ENCODE data around the gene ZNF729.

GRCh38 chr19:22263121-22263520 lies 23.1 kb upstream of the ZNF729 start:
- TF ChIP-seq CTCF (conservative IDR thresholded peaks at IDR 0.05; ENCODE audit: low read length) (no peak), EZH2phosphoT487 (IDR thresholded peaks at IDR 0.05; ENCODE audit: borderline replicate concordance) (no peak)
